Right lobe of liver (tissue), 6 donors: ENCODE results near the gene GSTM4. TPM values are rescaled to one million over a fixed set of nuclear protein-coding genes. Genes with fewer than 3 reads are reported as not detected.
"Not testable (repeated sequence)": the region's sequence is repeated elsewhere in the genome, so short reads cannot be mapped to it uniquely, and the experiment has no call there.

ENCODE experiments used
- ATAC-seq, 4 donors: fragments of 200-7000 bp; cut with Tn5 transposase; one replicate each; pipeline ENCODE4 v1.9.1; 2020; ENCODE audit warnings: mild to moderate bottlenecking in 4 of 4, moderate library complexity in 4 of 4
- DNase-seq, 3 donors: peaks; one replicate each; pipeline ENCODE4 v3.0.0-alpha.2; 2020
- H3K27ac ChIP-seq, 3 donors: fragments of 200-600 bp; one replicate each; pipeline ENCODE4 v1.8.0; 2022
- H3K27me3 ChIP-seq, 2 donors: fragments of 200-600 bp; one replicate each; pipeline ENCODE4 v1.8.0; 2022
- H3K36me3 ChIP-seq, 4 donors: fragments of 200-600 bp; sonication (generic) in 1 of 4; one replicate each; pipeline versions ENCODE4 v1.5.1 to v1.8.0; 2017 to 2022; ENCODE audit warnings: control low read depth in 1 of 4
- H3K4me1 ChIP-seq, 4 donors: fragments of 200-600 bp; sonication (generic) in 1 of 4; one replicate each; pipeline versions ENCODE4 v1.5.1 to v1.8.0; 2017 to 2022; ENCODE audit warnings: control low read depth in 1 of 4
- H3K4me3 ChIP-seq, 3 donors: fragments of 200-600 bp; one replicate each; pipeline ENCODE4 v1.8.0; 2022
- H3K9me3 ChIP-seq, 4 donors: fragments of 200-600 bp; sonication (generic) in 1 of 4; one replicate each; pipeline versions ENCODE4 v1.5.1 to v1.8.0; 2017 to 2022; ENCODE audit warnings: control low read depth in 1 of 4
- CTCF ChIP-seq, 4 donors: fragments of 200-600 bp in 3 of 4; fragments of 450-650 bp in 1 of 4; IDR thresholded peaks; one replicate each; pipeline versions ENCODE4 v1.5.1 to v1.8.0; 2016 to 2022; ENCODE audit warnings: antibody characterized with exemption in 4 of 4, mild to moderate bottlenecking in 2 of 4
- POLR2A ChIP-seq: fragments of 450-650 bp; IDR thresholded peaks from one replicate; pipeline ENCODE4 v1.6.1; 2017; ENCODE audit warnings: antibody characterized with exemption, mild to moderate bottlenecking
- WGBS: methylation state at CpG from one replicate; pipeline ENCODE4 v1.1.6; 2018; ENCODE audit warnings: low coverage, low lambda C conversion rate; ENCODE audit not compliant: insufficient coverage; ENCODE audit errors: missing lambda C conversion rate; 5-methylcytosine and 5-hydroxymethylcytosine counted together
- intact Hi-C, 2 donors: fragments of 100-400 bp; cut with DNase I; formaldehyde crosslinking; loops; one replicate each; pipeline versions ENCODE4 v1.11.2 to v1.14.1; 2022
- total RNA-seq, 6 experiments: library from RNA; depleted of rRNA in 2 of 6; stranded (reverse); fragments of >200 nt in 2 of 6; fragmentation: NEBNext Ultra II Directional in 3 of 6; extraction: Animal tissue kit (Norgen Biotek cat#: 25700) in 3 of 6; gene quantifications; one replicate each; pipeline versions ENCODE4 v1.1.0 to v1.2.4, GENCODE V29; 2016 to 2023
- donor health status: DM: no; HTN: yes; CAD: no.
- donor health status: DM: no; HTN: no; CAD: no.
- donor health status: DM: no; HTN: no; CAD: no.
- donor health status: DM: no; HTN: yes; CAD: no.
- donor health status: DM: no; HTN: yes; CAD: no.

GSTM4 gene
- total RNA-seq, 6 experiments from 2014 or later: 18.5 to 32.1 (median 23.8) TPM

GRCh38 chr1:109689844-109690405 is 34.0 kb downstream of the GSTM4 start:
- Histone ChIP-seq H3K9me3 (no peaks in the 10 kb centered on the region), H3K27ac (no peak overlapping the region), H3K36me3 (no peaks in the 10 kb centered on the region), H3K27me3 (no peaks in the 10 kb centered on the region), H3K4me3 (no peak overlapping the region), H3K4me1 (peaks cover 0 to 4% (median 0%) of the 10 kb centered on the region in 4 donors)
- TF ChIP-seq CTCF (IDR thresholded peaks at IDR 0.05): no peak
- peak in 2 of 4 donors; percentile 5 to 44 for ATAC-seq
- intact Hi-C loops: no loop called here
- 30% methylated on average over 2 of the region's 6 CpGs for WGBS
- DNase-seq: peak in 1 of 3 donors; percentile 48

- peaks cover 0 to 4% (median 0%) of the 10 kb centered on the region in 4 donors for H3K4me1 ChIP-seq
- intact Hi-C loops: no loop called here
- H3K9me3 ChIP-seq: no peaks in the 10 kb centered on the region
- no peaks in the 10 kb centered on the region for H3K36me3 ChIP-seq
- H3K27me3 ChIP-seq: no peaks in the 10 kb centered on the region
- ATAC-seq (peak in 2 of 4 donors; percentile 70 to 80), DNase-seq (peak in 1 of 3 donors; percentile 46)
- H3K27ac ChIP-seq: no peak overlapping the region
- no peak overlapping the region for H3K4me3 ChIP-seq
- no peak for TF ChIP-seq CTCF (IDR thresholded peaks at IDR 0.05)
- no peak for TF ChIP-seq POLR2A
- 12% methylated on average over 3 of the region's 6 CpGs for WGBS
Measured at GRCh38 chr1:109691759-109692158, 35.9 kb downstream of the GSTM4 start.

DNA sequence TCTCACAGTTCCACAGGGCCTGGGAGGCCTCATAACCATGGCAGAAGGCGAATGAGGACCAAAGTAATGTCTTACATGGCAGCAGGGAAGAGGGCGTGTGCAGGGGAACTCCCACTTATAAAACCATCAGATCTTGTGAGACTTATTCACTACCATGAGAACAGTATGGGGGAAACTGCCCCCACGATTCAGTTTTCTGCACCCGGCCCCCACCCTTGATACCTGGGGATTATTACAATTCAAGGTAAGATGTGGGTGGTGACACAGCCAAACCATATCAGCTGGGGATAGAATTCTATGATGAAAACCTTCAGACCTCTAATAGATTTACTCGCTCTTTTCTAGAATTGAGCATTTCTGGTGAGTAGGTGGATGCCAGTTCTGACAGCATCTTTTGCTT is 38.5 kb downstream of the GSTM4 start:
- H3K4me3 ChIP-seq, DNase-seq, H3K9me3 ChIP-seq, H3K27ac ChIP-seq, ATAC-seq, H3K36me3 ChIP-seq, H3K4me1 ChIP-seq, H3K27me3 ChIP-seq, intact Hi-C loops: not testable (repeated sequence)
- WGBS: 100% methylated on average over 2 of the region's 5 CpGs

DNA sequence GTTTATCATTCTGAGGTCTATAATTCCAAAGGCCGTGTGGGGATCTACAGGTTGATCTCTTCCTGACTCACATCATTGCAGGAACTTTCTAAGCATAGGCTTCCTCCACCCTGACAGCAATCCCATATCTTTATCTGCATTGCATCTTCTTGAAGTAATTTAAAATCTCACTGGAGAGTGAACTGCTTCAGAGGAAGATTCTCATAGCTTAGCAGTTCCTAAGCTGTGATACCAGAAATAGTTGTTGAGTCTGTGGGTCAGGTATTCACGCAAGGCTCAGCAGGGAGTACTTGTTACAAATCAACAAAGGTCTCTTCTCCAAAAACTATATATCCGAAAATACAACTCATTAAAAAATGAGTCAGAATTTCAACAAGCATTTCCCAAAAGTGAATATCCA is 39.2 kb downstream of the GSTM4 start:
- H3K27ac ChIP-seq, intact Hi-C loops, H3K27me3 ChIP-seq, ATAC-seq, H3K4me3 ChIP-seq, H3K36me3 ChIP-seq, DNase-seq, H3K9me3 ChIP-seq, H3K4me1 ChIP-seq: not testable (repeated sequence)
- WGBS: 77% methylated on average over 3 of the region's 3 CpGs

- no peaks in the 10 kb centered on the region for H3K27me3 ChIP-seq
- TF ChIP-seq CTCF (IDR thresholded peaks at IDR 0.05) (no peak), POLR2A (no peak)
- intact Hi-C loops: no loop called here
- H3K9me3 ChIP-seq: no peaks in the 10 kb centered on the region
- no peaks in the 10 kb centered on the region for H3K4me1 ChIP-seq
- WGBS: 86% methylated on average over 2 of the region's 4 CpGs
- ATAC-seq (no peak), DNase-seq (no peak)
- no peak overlapping the region for H3K4me3 ChIP-seq
- no peaks in the 10 kb centered on the region for H3K36me3 ChIP-seq
- H3K27ac ChIP-seq: no peak overlapping the region
Measured at GRCh38 chr1:109697066-109697465, 41.2 kb downstream of the GSTM4 start.

GRCh38 chr1:109697861-109698260 is 42.0 kb downstream of the GSTM4 start:
- H3K4me3 ChIP-seq, H3K27me3 ChIP-seq, DNase-seq, H3K9me3 ChIP-seq, H3K27ac ChIP-seq, intact Hi-C loops, ATAC-seq, H3K4me1 ChIP-seq, H3K36me3 ChIP-seq: not testable (repeated sequence)
- no CpG with 5 or more reads among the region's 4 CpGs for WGBS

DNA sequence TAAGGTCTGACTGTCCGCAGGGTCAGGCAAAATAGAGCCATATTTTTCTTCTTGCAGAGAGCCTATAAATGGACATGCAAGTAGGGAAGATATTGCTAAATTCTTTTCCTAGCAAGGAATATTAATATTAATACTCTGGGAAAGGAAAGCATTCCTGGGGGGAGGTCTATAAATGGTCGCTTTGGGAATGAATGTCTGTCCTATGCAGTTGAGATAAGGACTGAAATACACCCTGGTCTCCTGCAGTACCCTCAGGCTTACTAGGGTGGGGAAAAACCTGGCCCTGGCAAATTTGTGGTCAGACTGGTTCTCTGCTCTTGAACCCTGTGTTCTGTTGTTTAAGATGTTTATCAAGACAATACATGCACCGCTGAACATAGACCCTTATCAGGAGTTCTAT is 47.0 kb downstream of the GSTM4 start:
- DNase-seq, ATAC-seq, H3K9me3 ChIP-seq, H3K36me3 ChIP-seq, H3K27me3 ChIP-seq, H3K4me1 ChIP-seq, intact Hi-C loops, H3K27ac ChIP-seq, H3K4me3 ChIP-seq: not testable (repeated sequence)
- WGBS: 87% methylated on average over 3 of the region's 3 CpGs
